GM21786 (cell line): Measurements from ENCODE around the gene GNB1L.

ENCODE experiments used
- ATAC-seq: cut with Tn5 transposase; IDR thresholded peaks from one replicate; pipeline ENCODE4 v1.9.1; 2021; ENCODE audit not compliant: unreplicated experiment

The GNB1L gene, protein sequence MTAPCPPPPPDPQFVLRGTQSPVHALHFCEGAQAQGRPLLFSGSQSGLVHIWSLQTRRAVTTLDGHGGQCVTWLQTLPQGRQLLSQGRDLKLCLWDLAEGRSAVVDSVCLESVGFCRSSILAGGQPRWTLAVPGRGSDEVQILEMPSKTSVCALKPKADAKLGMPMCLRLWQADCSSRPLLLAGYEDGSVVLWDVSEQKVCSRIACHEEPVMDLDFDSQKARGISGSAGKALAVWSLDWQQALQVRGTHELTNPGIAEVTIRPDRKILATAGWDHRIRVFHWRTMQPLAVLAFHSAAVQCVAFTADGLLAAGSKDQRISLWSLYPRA

DNA sequence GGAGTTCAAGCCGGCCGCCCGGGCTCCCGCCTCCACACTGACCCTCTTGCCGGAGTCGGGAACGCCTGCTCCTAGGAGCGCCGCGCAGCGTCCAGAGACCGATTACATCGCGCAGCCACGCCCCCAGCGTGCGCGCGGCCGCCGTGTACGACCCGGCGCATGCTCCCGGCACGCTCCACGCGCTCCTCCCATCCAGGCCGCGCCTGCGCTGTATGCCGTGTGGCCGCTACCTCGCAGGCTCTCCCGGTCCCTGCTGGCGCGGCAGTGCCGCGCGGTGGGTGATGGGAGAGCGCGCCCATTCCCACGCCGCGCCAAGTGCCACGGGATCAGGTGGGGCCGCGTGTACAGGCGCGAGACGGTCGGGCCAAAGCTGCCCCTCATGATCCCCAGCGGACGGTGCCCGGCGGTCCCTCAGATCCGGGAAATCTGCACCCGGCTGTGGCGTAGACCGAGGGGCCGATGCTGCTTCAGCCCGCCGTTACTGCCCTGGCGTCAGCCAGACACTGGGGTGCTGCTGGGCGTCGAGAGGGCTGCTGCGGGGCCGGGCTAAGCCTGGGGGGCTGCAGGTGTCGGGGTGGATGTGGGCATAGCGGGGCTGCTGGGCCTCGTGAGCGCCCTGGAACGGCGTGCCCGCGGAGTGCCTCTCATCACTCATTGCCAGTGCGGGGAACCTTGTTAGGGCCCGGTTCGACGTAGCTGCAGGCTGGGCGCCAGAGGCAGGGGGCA, at the start of gene GNB1L, which contains the start of gene RTL10:
GNB1L (minus strand) TSS at position 97 of the 726 bp plus-strand sequence. CDS start 33,519 bp downstream, outside the sequence.
RTL10 (minus strand) TSS at position 97 of the 726 bp plus-strand sequence. CDS start 2,613 bp downstream, outside the sequence.
- ATAC-seq: peak; percentile 80

DNA sequence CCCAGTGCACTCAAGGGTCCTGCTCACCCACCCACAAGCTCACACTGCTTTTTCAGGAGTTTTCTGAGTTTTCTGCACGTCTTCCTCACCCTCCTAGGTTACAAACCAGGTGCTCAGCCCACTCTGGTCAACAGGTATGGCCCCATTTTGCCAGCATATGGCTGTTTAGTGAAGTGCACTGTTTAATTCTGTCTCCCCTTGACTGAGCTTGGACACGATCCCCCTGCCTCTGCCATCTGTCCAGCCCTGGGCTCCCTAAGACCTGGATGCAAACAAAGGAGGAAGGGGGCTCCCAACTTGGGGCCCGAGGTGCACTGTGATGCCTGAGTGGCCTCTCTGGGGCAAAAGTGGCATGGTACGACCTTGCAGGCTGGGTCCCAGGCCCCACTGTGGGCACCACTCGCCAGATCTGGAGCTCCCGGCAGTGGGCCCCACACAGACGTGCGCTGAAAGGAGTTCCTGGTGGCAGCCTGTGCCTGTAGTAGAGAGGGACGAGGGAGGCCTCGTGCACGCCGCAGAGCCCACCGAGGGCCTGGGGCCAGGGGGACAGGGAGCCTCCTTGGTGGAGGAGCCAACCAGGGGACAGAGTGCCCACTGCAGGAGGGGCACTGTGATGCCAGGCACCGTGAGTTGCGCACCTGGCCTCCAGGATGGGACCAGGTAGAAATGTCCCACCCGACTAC, 49.6 kb upstream of the GNB1L start:
- no peak for ATAC-seq

DNA sequence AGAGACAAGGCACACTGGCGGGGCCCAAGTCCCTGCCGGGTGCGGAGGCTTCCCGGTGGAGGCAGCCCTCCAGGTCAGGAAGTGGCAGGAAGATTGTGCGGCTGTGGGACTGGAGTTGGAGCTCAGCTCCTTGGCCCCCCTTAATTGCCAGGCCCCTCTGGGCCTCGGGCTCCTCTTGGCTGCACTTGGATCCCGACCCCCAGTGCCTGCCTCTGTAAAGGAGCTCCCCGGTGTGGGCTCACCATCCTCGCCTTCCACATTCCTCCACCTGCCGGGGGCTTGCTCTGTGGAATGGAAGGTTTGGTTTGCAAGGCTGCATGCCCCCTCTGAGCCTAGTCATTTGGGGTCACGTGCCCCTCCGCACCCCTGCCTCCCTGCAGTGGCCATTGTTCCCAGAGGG, 48.8 kb upstream of the GNB1L start:
- ATAC-seq: no peak

DNA sequence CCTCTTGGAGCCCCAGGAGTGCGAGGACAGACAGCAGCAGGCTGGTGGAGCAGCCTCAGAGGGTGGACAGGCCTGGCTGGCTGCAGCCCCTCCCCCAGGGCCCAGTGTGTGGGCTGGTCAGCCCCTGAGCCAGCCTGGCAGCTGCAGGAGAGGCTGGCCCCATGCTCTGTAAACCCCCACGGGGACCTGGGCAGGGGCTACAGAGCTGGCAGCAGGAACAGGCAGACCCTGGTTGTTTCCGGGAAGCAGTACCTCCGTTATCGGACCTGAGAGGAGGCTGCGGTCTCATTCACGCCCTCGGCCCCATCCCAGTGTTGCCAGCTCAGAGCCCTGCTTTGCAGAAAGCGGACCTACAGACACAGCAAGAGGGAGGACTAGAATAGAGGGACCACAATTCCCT, 48.4 kb upstream of the GNB1L start:
- ATAC-seq: no peak

DNA sequence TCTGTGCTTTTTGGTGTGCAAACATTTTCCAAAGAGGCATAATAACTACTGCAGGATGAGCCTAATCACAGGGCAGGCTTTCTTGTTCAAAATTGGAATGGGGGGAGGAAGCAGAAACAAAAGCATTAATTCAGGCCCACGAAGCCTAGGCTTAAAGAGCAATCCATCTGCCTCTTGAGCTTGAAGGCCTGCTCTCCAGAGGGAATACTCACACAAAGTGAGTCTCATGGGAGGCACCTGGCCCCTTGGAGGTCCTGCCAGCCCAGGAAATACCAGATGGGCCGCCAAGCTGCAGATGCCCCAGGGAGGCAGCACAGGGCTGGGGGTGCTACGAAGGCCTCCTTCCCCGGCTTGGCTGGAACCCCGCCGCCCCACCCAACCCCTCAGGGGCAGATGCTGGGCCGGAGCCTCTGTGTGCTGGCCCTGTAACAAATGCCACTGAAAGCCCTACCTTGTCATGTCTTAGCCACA, 47.6 kb upstream of the GNB1L start:
- no peak for ATAC-seq

DNA sequence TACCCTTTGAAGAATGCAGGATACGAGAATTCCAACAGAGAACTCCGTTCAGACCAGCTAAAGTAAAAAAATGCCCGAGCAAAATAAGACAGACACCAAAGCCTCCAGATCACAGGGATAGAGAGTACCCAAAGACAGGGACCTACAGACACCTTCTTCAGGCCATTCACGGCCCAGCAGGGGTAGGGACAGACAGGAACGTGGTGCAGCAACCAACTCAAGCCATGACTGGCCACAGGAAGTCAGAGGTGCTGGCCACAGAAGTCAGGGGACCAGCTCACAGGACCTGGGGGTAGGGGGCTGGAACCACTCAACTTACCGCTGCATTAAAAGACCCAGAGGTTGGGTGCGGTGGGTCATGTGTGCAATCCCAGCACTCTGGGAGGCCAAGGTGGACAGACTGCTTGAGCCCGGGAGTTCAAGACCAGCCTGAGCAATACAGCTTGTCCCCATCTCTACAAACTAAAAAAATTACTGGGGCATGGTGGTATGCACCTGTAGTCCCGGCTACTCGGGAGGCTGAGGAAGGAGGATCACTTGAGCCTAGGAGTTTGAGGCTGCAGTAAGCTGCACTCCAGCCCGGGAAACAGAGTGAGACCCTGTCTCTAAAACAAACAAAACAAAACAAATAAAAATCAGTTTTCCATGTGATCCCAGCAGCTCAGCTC, 47.0 kb upstream of the GNB1L start:
- ATAC-seq: no peak

DNA sequence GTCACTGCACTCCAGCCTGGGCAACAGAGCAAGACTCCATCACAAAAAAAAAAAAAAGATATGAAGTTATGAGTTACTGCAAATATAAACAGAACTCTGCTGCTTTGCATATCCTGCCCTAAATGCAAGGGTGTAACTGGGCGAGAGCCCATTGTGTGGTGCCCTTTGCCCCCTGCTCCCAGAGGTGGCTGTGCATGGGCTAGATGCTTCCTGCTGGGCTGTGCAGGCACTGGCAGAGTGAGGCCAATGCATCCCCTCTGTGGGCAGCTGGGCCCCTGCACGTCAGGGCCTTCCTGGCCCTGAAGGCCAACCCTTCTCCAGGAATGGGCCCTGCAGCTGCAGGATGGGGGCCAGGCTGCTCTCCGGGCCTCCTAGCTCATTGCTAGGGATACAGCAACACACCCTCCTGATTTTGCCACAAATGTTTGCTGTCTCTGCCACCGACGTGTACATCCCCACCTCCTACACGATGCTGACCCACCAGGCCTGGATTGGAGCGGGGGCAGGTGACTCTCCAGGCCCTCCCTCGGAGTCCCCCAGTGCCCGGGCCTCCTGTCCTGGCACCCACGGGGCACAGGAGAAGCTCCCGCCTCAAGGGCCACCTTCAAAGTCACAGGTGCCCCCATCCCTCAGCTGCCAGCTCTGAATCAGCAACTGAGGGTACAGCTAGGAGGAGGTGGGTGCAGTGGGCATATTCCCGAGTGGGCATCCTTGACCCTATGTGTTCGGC, 46.2 kb upstream of the GNB1L start:
- no peak for ATAC-seq

DNA sequence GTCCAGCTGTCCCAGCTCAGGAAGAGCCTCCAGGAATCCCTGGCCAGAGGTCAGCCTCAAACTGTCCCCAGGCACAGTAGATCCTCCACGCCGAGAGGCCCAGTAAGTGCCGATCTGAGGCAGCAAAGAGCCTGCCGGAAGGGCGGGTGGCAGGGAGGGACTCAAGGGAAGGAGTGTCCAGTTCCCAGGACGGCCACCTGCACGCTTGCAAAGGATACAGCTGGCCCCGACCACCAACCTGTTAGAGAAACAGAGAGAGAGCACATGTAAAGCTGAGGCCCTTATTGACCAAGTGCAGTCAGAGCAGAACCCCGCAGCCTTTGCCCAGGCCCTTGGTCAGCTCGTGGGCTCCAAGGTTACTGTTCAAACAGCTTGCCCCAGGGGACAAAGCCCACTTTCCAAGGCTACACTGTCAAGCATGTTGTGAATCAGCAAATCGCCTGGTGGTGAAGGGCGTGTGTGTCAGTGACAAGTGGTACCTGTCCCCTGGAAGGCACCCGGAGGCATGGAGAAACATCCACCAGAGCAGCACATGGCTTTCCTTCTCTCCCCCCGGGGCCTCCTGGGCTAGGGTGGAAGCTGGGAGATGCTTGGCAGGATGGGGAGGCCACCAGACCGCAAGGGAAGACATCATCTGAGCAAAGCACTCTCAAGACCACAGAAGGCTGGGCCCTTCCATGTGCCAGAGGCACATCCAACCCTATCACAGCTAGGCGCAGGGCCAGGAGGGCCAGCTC, 44.3 kb upstream of the GNB1L start:
- no peak for ATAC-seq

DNA sequence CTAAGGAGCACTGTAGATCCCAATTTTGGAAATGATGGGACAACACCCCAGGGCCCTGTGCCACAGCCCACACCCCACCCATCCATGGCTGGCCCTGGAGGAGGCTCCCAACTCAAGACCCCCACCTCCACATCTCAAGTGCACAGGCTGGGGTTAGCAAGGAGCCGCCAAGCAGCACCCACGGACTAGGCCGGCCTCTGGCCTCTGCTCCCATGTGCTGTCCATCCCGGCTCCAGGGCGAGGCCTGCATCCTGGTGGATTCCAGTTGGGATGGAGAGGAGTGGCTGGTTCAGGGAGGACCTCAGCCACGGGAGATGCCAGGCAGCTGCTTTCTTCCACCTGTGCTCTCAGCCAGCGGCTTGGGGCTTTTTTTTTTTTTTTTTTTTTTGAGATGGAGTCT, 43.5 kb upstream of the GNB1L start:
- no peak for ATAC-seq

DNA sequence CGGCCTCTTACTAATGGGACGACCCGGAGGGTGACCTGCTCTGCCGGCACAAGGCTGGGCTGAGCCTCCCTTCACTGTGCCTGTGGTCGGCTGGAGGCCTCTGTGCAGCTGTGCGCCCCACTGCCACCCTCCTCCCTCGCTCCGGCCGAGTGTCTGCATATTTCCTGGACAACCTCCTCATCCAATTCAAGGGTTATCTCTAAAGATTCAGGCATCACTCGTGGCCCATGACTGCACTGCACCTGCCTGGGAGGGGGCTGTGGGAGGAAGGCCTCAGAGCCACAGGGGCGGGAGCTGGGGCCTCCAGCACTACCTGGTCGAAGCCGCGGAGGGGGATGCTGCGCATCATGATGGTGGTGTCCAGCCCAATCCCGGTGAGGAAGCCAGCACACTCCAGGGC, 43.1 kb upstream of the GNB1L start:
- ATAC-seq: no peak

DNA sequence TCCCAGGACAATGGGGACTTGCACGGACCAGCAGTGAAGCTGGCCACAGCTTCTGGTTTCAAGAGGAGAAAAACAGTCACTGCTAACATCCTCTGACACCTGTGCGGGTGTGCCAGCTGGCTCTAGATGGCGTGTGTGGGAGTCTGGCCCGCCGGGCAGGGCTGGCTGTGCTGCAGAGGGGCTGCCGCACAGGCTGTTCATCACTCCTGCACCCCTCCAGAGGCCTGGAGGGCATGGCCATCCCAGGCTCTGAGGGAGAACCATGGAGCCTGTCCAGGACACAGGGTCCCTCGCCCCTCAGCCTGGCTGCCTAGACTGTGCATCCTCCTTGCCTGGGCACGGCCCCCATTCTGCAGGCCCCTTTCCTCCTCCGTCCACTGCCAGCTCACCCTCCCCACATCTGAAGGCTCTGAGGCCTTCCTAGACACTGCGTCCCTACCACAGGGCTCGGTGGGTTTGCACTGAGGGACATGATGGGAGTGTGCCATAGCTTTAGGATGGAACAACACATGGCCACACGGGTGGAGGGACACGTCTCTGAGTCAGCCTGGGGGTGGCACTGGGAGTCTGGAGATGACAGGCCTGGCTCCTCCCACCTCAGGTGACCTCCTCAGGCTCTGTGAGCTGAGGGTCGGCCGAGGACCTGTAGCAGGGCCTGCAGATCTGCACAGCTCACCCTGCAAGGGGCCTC, 42.1 kb upstream of the GNB1L start:
- ATAC-seq: no peak

DNA sequence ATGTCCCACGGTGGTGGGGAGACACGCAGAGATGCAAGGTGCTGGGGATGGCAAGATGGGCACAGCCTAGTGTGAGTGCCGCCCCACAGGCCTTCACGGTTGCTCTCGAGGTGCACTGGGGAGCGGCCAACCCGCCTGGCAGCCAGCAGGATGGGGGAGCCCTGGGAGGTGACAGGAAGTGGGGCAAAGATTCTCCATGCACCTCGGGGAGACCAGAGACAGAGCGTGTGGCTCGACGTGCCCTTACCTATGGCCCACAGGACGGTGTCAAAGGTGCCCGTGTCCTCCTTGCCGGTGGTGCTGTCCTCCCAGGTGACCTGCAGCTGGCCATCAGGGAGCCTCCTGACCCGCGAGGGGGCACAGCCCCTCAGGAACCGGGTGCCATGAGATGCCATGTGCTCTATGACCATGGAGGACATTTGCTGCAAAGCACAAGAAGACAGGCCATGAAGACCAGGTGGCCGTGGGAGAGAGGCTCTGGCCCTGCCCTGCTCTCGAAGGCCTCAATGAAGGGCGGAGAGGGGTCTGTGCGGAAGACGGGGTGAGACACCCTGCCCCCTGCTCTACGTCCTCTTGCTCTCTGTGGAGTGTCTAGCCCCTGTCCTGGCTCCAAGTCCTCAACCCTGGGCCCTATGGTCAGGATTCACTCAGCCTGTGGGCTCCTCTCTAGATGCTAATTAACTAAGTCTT, 40.6 kb upstream of the GNB1L start:
- no peak for ATAC-seq

DNA sequence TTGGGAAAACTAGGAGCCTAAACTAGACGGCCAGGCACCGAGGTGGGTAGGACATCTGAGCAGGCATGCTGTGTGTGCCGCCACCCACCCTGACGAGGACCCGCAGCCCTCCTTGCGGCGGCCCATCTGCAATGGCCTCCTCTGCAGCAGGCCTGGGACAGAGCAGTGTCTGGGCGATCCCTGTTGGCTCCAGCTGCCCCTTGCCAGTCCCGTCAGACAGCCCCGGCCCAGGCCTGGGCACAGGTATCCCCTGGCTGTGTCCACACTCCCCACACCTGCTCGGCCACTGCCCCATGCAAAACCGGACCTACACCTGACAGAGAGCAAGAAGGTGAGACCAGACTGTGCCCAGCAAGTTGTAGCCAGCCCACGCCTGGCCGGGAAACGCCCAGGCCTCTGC, 38.7 kb upstream of the GNB1L start:
- no peak for ATAC-seq

DNA sequence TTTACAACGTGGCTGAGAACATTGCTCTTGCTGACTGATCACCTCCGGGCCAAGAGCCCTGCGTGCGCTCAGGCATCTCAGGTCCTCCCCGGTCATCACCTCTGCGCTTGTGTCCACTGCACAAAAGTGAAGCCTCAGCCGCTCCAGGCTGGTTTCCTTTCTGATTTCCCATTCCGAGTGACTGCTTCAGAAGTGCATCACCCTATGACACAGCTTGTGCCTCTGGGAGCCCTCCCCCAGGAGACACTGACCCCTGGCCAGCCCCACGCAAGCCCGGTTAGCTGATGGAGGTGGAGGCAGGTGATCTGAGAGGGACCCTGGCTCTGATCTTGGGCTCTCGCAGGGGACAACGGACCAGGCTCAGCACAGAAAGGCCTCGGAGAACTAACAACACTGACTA, 38.3 kb upstream of the GNB1L start:
- no peak for ATAC-seq

DNA sequence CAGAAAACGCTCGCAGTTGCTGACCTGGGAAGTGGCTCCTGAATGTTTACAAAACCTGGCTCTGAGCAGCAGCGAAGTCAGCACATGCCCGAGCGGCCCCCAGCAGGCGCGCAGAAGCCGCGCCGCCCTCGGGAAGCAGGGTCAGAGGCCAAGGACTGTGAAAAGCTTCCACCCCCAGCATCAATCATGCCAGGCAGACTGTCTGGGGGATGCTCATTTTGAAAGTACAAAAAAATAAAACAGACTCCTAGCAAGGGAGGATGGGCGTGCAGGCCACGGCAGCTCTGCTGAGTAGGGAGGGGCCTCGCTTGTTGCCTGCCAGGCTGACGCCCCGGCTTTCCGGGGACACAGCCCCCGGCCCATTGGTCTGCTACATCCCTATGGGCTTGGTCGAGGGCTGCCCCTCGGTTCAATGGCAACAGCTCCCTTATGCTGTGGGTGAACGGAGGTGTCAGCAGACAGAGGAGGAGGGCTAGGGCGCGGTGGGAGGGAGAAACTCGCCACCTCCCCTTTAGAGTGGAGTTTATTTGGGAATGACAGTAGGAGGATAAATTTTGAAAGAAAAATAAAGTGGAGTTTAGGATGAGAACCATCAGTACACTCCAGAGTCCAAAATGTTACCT, 37.7 kb upstream of the GNB1L start:
- no peak for ATAC-seq

DNA sequence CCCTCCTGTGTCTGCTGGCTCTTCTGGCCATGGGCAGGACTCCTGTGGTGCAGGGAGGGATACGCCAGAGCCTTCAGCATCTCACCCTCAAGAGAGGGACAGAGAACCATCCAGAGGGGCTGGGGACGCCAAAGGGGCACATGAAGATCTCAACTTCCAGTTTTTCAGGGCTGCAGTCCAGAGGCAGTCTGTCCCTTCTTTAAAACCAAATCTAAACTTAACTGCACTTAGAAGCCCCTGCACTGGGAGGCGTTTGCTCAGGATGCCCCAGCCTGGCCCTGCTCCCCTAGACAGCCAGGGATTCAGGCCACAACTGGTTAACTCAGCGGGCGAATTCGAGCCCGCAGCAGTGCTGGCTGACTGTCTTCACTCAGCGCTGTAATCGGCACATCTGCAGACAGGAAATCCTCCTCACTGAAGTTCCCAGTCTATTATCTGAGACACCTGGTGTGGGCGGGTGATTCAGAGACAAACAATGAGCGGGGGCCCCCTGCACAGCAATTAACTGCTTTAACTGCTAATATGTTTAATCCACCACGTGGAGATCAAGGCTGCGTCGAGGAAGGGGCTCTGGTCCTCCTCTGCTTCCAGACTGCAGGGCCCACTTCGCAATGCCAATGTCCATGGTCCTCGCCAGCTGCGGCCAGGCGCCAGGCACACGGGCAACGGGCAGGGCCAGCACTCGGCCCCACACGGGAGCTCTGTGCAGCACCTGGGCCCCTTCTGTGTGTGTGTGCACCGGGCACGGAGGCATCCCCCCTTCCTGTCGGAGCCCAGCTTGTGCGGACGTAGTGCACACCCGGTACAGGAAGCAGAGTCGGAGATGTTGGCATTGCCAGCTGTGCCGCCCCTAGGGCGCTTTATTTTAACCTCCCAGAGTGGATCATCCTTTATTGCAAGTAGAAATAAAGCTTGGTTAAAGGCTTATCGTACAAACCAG, 36.9 kb upstream of the GNB1L start:
- ATAC-seq: no peak
